Measurements from ENCODE around the gene LRRC7.
"Not testable (repeated sequence)": the region's sequence is repeated elsewhere in the genome, so short reads cannot be mapped to it uniquely, and the experiment has no call there.

The LRRC7 gene

DNA sequence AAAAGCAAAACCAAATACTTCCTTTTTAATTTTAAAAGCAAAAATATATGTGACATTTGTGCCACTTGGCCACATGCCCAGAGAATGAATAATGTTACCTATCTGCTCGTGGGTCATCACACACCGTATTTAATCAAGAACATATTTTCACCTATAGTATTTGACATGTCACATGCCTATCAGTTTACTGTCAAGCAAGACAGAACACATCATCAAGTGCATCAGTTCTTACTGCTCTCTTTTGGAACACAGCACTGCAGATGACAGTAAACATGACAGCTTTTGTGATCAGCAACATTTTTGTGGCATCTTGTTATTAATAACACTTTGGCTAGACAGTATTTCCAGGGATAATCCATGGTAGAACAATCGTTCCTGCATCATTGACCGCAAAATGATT lies 134.4 kb downstream of the LRRC7 start:
- DNase-seq, result no peak

DNA sequence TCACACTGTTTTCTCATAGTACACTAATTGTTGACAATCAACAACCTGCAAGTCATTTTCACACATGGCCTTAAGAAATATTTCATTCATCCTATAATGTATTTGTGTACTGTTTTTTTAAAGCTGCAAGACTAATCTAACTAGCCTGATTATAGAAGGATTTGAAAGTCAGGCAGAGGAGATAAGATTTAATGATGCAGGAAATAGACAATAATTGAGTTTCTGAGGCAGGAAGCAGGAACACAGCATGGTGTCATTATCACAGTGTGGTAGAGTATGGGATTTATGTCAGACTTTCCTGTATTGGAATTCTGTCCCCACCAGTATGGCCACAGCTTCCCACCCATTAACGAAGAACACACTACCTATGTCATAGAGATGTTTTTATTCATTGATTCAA lies 138.8 kb downstream of the LRRC7 start:
- no peak for DNase-seq

DNA sequence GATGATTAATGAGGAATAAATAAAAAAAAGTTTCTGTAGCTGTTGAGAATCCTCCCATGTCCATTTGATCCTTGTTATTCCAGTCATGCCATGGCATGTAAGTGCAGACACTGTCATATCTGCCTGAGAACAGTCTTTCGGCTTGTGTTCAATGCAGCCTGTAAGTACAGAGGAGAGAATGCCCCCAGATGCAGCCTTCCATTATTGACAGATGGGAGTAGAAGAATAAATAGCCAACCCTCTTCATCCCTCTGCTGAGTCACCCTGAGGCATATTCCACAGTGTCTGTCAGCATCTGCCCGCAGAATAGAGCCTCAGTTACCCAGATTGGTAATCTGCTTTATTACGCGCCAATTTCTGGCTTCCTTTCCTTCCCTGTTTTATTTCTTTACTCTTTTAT lies 139.4 kb downstream of the LRRC7 start:
- DNase-seq, result no peak

DNA sequence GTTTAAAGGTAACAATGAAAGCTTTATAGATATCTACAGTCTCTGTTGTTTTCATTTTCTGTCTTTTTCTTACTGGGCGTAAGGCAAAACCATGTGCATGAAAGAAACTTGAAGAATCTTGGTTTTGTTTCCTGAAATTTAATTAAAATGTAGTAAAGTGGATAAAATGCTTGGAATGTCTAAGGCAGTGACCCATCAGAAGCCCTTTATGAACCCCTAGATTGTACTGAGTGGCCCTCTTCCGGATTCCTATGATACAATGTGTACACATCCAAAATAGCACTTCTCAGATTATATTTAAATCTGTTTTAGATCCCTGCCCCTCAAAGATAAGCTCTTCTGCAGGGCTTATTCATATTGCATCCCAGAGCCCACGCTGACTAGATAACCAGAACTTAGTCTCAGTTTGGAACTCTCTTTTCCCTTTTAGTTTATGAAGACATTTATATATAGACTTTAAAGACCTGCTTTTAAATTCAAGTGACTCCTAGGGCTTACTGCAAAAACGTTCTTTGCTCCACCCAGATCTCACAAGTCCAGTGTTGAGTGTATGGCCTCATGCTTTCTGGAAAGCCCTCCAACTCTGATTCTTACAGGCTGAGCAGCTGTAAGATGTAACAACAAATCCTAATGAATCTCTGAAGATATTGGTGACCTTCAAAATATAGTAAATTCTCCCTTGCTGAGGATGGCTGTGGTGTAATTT lies 142.9 kb downstream of the LRRC7 start:
- DNase-seq, result no peak

DNA sequence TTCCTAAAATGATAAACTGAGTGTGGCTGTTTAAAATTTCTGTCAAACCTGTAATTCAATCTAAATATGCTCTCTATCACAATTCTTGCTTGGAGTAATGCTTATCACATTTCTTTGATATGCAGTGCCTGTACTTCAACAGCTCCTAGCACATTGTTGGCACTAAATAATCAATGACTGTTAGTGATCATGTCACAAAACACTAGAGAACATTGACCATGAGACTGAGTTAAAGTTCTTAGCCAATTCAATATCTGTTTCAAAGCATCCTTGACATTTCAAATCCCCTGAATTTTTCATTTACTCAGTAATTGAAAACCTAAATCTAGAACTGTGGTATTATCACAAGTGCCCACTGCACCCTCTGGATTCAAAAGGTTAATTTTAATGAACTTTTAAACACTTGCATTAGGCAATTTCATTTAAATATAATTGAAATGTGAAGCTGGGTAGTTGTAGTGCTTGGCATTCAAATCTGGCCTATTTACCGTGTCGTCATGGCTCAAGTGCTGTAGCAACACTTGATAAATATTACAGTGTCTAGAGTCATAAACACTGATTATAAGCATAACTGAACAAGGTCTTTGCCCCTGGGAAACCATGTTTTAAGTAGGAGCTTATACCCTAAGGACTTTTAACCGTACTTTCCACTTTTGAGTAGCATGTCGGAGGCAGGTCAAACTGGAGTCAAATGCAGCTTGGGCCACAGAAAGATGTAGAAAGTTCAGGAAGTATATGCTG lies 143.6 kb downstream of the LRRC7 start:
- DNase-seq, result no peak

DNA sequence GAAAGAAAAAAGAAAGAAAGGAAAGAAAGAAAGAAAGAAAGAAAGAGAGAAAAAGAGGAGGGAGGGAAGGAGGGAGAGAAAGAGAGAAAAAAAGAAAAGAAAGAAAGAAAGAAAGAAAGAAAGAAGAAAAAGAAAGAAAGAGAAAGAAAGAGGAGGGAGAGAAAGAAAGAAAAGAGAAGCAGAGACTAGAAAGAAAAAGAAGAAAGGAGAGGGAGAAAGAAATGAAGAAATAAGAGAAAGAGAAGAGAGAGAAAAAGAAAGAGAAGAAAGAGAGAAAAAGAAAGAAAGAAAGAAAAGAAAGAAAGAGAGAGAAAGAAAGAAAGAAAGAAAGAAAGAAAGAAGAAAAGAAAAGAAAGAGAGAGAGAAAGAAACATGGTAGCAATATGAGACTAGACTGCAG lies 150.1 kb downstream of the LRRC7 start:
- not testable (repeated sequence) for DNase-seq

DNA sequence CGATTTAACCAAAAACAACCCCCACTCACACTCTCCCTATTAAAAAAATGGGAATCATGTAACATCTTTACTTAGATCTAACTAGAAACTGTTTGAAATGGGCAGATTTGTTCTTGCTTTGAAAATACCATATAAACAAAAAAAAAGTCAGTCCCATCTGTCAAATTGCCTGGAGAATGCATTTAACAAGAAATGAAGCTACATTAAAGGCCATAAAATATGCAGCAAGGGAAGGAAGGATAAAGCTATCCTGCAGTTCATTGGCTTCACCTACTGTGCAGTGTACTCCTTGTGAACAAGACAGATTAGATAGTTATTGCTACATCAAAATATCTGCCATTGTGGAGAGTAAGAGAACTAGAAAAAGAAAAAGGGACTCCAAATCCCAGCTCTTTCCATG lies 160.5 kb downstream of the LRRC7 start:
- no peak for DNase-seq

DNA sequence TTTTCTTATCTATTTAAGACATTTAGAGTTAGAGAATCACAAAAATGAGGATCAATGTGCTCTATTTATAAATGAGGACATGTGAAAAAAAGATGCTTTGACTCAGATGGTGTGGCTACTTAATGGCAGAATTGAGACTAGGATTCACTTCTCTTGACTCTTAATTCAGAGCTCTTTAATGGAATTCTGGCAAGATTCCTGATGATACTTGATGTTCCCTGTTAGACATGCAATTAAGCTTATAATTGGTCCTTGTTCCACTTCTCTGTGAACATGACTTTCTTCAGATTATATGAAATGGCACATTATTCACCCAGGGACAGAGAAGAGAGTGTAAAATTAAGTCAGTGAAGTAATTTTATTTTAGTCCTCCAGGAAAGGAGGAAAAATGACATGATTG lies 165.3 kb downstream of the LRRC7 start:
- peak; percentile 60 for DNase-seq

DNA sequence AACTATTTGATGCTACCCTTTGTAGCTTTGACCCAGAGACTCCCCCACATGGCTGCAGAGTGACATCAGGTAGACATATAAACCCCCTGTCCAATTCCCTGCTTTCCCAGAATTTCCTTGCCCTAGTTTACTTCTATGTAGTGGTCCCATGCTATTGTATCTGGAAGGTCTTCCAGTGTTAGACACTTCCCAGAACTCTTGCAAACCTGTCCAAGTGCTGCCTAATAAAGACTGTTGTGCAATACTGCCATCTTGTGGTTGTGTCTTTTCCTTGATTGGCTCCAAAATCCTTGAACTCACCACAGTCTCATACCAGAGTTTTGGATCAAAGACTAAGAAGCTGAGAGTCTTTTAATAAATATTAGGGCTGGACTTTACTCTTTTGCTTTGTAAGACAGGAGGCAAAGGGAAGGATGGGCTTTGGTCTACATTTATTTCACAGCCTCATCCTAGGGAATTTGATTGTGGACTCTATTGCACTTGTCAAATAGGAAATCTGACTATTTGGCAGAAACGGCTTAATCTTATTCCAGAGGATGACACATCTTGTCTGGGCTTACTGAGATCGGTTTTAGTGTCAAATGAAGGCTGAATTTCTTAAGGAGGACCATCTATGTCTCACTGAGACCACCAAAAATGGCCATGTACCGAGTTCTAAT lies 169.9 kb downstream of the LRRC7 start:
- no peak for DNase-seq

DNA sequence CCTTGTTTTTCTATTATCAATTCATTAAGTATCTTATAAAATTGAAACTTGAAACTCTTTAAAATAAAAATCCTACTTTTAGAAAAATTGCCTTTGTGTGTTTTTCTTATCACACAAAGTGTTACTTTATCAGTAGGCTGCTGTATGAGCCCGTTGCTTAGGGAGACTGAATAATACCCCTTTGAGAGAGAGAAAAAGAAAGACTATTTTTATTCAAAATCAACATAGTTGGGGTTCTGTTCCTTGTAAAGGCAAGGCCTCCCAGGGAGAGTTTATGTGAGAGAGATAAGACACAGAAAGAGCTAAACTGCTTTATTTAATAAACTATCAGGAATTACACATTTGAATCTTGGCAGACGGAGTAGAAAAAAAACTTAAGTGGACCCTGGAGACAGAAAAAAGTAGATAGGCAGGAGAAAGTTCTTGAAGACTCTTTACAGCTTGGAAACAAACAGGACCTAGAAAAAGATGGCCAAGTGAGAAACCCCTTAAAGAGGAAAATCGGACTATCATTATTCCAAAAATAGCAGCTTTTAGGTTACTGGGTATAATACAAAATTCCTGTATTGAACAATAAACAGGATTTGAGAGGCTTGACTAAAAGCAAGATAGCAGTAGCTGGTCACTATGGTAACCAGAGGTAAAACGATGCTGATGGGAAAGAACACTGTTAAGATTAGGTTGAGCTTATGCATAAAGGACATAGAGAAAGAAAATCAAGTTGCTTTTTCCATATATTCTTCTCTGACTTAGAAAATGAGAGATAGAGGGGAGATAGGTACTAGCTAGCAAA lies 170.9 kb downstream of the LRRC7 start:
- no peak for DNase-seq

DNA sequence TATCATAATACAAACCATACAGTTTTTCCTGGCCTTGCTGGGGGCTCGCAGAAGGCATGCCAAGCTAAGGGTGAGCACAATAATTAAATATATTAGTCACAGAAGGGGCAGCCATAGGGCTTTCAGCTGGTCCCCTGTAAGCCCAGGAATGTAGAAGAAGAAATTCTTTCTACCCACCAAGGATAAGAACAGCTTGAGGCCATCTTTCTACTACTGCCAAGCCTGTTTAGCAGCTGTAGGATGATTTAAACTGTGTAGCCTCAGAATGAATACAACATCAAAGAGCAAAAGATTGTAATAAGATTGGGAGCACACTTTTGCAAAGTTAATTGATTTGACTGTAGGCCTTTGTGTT lies 171.5 kb downstream of the LRRC7 start:
- no peak for DNase-seq

DNA sequence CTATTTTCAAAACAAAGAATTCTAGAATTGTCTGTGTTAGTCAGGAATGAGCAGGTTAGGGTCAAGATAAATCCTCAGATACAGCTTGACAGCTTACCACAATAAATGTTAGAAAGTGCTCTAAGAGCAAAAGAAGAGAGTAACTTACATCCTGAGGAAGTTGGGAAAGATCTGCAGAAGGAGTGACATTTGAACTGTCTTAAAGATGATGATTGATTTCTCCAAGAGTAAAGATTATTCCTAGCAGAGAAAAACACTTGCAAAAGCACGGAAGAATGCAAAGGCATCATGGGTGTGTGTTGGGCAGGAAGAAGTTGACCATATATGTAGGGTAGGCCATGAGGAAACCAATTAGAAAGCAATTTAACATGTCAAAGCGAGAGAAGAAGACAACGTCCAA lies 175.4 kb downstream of the LRRC7 start:
- DNase-seq, result no peak

DNA sequence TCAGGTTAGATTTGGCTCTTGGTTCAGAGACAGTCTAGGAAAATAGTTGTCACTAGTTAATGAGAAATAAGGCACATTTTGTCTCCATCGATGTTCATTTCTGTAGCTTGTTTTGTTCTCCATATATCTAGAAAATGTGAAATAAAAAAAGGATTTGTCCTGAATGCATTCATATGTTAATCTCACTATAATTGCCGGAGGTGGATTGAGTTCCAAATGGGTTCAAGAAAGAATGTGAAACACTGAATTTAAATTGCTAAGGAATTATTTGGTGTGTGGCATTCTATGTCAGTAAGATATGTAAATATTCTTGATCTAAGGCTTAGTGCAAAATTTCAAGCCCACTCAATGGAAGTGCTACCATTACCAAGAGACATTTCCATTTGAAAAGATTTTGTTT lies 176.7 kb downstream of the LRRC7 start:
- DNase-seq, result no peak

DNA sequence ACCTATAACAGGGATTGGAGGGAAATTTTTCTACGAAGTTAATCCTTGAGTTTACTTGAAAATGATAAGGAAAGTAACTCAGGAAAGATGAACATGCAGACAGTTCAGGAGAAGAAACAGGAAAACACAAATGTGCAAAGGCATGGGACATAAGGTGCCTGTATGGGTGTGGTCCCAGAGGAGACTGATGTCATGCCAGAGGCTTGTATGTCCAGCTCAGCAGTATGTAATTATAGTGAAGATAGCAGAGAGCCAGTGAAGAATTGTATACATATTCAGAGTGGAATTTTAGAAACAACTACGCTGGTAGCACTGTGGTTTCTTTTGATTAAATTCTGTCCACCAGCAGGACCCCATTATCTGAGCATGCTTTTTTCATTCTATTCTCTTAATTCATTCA lies 179.5 kb downstream of the LRRC7 start:
- DNase-seq, result no peak

DNA sequence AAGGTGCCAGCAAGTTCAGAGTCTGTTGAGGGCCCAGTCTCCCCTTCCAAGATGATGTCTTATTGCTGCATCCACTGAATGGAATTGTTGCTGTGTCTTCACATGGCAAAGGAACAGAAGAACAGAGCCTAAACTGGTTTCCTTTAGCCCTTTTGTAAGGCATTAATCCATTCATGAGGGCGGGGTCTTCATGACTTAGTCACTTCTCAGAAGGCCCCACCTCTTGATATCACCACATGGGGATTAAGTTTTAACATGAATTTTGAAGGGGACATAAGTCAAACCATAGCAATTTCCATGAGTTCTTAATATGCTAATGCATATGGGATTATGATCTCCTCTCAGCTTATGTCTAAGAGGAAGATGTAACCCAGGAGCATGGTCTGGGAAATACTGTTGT lies 182.9 kb downstream of the LRRC7 start:
- DNase-seq, result no peak

DNA sequence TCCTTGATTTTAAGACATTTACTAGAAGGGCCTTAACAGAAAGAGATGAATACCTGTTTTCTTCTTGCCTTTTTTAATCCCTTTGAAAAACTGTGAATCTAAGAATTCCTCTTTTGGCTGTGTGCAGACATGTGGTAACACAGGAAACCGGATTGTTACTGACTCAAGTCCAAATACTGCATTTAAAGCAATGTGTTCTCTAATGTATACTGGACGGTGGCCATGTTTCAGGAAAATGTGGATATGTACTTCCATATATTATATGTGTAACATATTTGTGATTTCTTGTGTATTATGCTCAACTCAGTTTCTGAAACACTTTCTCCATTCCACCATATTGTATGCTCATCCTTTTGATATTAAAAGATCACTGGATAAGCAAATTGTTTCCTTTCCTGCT lies 185.1 kb downstream of the LRRC7 start:
- DNase-seq, result no peak

DNA sequence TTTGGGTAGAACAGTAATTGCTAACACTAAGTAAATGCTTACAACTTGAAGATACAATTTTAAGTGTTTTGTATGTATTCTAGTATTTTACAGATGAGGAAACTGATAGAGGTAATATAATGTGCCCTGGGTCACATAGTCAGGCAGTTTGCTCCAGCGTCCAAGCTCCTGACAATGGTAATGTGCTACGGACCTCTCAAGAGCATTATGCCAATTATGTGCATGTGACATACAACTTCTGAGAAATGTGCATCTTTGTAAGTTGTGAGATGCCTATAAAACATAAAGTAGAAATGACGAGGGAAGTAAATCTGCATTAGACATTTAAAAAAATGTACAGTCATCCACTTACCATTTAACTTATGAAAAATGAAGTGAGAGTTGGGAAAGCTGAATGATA lies 186.8 kb downstream of the LRRC7 start:
- DNase-seq, result no peak

DNA sequence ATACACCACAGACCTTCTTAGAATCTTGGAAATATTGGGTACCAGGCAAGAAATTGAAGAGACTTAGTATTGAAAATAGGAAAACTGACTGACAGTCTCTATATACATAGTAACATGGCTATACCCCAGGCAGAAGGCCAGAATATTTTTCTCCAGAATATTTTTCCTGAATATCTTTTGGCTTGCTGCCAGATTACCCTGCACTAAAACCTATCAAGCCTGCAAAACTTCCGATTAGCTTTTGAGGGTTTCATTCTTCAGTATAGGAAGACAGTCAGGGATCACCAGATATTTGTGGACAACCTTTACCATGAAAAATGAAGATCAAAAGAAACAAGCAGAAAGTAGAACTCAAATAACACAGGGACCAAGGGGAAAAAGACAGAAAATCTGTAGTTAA lies 187.9 kb downstream of the LRRC7 start:
- no peak for DNase-seq

DNA sequence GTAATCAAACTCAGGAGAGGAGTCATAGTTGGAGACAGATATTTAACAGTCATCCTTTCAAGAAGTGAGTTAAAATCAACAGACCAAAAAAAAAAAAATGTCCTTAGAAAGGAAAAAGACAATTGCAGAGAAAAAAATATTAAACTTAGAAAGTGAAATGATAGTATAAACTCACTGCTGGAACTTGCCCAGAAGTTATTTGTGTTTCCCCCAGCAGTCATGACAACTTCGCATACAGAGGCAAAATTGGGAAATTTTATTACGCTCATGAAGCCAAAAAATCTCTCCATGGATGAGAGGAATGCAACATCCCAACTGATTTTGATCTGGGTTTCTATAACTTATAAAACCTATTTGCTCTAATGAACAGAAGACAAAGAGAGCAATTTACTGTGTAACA lies 198.2 kb downstream of the LRRC7 start:
- DNase-seq, result no peak

DNA sequence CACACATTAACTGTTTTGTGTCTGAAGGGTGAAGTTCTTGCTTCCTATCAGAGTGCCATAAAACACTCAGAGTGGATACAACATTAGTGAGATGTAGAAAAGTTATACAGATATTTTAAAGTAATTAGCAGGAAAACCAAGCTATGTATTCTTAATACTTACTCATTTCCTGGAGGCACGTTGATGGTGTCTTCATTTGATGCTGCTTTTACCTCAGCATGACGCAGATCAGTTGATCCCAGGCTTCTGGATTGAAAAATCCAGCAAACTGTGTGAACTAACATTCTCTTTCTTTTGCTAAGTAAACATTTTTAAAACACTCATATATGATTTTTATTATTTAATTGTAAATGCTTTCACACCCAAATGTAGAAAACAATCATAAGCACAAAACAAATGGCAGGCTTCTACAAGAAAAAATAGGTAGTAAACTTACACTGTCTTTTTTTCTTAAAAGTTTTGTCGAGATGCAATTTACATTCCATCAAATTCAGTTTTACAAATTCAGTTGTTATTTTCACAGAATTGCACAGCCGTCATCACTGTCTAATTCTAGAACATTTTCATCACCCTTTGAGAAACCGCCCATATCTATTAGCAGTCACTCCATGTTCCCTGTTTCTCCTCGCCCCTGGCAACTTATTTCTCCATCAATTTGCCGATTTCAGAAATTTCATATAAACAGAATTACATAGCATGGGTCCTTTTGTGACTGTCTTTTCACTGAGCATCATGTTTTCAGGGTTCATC lies 198.9 kb downstream of the LRRC7 start:
- no peak for DNase-seq

DNA sequence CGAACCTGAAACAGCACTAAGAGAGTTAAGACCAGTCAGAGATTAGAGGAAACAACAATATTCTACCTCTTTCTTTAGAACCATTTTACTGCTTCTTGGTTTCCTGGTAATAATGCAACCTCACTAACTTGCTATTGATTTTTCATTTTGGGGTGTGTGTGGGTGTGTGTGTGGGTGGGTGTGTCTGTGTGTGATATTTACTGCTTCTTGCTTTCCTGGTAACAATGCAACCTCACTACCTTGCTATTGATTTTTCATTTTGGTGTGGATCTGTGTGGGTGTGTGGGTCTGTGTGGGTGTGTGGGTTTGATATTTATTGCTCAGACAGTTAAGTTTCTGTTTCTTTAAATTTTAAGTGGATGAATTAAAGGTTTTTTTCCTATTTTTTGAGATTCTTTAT lies 208.8 kb downstream of the LRRC7 start:
- DNase-seq, result no peak

DNA sequence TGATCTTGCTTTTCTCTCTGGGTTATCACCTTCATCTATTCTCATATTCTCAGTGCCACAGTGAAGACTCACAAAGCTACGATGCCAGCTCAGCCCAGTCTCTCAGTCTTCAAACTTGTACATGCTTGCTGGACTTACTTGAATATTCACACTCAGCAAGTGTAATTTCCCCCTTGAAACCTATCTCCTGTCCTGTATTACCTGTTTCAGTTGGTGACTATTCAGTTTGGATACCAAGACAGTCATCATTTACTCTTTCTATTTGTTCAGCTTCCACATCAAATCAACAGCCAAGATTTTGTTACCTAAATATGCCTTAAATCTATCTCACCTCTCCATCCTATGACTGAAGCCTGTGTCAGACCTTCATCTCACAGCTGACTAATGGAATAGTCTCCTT lies 209.7 kb downstream of the LRRC7 start:
- no peak for DNase-seq

DNA sequence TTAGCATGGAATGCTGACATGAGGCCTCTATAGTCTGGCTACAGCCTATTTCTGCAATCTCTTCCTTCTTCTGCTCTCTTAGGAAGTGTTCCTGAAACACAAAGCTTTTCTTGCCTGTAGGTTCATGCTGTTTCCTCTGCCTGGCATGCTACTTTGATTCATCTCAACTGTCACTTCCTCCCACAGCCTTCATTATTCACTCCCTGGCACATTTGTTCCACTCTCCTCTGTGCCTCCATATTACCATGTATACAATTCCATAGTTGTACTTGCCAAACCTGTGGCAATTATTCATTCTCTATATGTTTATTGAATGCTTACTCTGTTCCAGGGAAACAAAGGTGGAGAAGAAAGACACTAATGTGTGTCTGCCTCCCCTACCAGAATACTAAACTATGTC lies 210.2 kb downstream of the LRRC7 start:
- no peak for DNase-seq
